GM20000 (cell line): ENCODE results near the gene REXO1.

Experiments used
- DNase-seq: peaks from one replicate; pipeline ENCODE4 v3.0.0; 2012; ENCODE audit warnings: low spot score
- TF ChIP-seq, protein P1 (sequence below): IDR thresholded peaks from 2 replicates; pipeline ENCODE4 v1.5.1; 2012; ENCODE audit warnings: mild to moderate bottlenecking, control low read depth; ENCODE audit errors: extremely low read depth, missing control alignments

The REXO1 gene

DNA sequence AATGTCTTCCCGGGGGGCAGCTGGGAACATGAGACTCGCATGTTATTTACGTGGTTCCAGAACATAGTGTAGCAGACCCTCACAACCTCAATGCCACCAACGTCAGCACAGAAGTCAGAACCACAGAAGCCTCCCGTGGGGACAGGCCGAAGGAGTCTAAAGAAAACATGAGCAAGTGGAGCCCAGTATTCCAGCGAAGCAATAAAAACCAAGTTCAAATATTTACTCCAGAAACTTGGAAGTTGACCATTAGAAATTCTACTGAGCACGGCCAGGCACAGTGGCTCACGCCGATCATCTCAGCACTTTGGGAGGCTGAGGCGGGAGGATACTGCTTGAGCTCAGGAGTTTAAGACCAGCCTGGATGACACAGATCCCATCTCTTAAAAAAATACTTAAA lies 18.3 kb downstream of the REXO1 start:
- TF ChIP-seq, protein P1, sequence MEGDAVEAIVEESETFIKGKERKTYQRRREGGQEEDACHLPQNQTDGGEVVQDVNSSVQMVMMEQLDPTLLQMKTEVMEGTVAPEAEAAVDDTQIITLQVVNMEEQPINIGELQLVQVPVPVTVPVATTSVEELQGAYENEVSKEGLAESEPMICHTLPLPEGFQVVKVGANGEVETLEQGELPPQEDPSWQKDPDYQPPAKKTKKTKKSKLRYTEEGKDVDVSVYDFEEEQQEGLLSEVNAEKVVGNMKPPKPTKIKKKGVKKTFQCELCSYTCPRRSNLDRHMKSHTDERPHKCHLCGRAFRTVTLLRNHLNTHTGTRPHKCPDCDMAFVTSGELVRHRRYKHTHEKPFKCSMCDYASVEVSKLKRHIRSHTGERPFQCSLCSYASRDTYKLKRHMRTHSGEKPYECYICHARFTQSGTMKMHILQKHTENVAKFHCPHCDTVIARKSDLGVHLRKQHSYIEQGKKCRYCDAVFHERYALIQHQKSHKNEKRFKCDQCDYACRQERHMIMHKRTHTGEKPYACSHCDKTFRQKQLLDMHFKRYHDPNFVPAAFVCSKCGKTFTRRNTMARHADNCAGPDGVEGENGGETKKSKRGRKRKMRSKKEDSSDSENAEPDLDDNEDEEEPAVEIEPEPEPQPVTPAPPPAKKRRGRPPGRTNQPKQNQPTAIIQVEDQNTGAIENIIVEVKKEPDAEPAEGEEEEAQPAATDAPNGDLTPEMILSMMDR = no peak
- no peak for DNase-seq

DNA sequence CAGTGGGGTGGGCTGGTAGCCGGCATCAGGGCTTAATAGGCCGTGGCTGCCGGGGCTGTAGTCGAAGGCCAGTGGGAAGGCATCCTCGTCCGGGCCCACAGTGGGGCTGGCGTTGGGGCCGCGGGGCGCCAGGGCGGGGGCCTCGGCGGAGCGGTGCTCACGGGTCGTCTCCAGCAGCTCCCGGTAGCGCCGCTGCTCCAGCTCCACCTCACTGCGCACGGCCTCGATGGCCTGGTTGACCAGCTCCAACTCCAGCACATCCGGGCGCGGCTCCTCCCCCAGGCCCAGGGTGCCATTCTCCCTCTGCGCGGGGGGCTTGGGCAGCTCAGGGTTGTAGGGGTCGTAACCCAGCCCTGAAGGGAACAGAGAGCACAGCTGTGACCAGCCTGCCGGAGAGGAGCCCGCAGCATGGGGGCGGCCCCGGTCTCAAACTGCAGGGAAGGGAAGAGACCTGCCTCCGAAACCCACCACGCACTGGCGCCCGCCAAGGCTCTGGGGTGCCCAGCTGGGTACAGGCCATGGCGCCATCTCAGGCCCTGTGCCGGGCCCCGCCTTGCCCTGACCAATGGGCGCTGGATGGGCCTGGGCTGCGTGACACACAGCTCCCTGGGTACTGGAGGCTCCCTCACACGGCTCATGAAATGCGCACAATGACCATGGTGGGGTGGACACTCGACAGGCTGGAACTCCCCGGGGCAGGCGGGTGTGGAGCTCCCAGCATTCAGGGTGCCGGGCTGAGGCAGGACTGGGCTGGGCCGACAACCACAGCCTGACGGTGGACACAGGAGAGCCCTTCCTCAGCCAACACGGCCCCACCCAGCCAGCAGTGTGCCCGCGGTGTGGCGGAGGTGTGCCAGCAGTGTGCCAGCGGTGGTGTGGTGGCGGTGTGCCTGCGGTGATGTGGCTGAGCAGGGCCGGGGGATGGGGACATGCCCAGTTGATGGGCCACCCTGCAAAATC lies 19.7 kb downstream of the REXO1 start:
- no peak for DNase-seq
- TF ChIP-seq, protein P1 = no peak

DNA sequence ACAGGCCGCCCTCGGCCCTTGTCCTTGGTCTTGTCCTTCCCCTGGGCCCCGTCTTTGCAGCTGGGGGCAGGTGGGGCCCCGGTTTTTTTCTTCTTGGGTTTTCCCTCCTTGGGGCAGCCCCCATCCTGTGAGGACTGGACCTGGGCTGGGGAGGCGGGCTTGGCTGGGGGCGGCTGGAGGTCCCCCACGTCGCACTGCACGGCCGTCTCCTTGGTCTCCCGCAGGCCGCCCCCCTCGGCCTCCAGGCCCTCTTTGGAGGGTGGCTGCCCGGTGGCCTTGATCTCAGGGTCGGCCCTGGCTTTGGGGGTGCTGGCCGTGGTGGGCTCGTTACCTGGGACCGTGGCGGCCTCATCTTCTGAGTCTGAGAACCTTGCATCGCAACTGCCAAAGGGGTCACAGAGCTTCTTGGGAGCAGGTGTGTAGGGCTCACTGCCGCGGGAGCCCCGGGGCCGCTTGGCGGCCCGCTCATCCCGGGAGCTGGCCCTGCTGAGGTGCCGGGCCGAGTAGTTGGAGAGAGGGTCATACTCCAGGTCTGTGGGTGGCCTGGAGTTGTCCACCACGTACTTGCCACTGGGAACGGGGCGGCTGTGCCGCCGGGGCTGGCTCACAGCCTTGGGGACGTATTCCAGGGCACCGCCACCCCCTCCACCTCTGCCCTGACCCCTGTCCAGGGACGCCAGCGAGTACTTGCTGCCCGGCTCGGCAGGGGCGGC lies 20.6 kb downstream of the REXO1 start:
- TF ChIP-seq, protein P1 = no peak
- no peak for DNase-seq

DNA sequence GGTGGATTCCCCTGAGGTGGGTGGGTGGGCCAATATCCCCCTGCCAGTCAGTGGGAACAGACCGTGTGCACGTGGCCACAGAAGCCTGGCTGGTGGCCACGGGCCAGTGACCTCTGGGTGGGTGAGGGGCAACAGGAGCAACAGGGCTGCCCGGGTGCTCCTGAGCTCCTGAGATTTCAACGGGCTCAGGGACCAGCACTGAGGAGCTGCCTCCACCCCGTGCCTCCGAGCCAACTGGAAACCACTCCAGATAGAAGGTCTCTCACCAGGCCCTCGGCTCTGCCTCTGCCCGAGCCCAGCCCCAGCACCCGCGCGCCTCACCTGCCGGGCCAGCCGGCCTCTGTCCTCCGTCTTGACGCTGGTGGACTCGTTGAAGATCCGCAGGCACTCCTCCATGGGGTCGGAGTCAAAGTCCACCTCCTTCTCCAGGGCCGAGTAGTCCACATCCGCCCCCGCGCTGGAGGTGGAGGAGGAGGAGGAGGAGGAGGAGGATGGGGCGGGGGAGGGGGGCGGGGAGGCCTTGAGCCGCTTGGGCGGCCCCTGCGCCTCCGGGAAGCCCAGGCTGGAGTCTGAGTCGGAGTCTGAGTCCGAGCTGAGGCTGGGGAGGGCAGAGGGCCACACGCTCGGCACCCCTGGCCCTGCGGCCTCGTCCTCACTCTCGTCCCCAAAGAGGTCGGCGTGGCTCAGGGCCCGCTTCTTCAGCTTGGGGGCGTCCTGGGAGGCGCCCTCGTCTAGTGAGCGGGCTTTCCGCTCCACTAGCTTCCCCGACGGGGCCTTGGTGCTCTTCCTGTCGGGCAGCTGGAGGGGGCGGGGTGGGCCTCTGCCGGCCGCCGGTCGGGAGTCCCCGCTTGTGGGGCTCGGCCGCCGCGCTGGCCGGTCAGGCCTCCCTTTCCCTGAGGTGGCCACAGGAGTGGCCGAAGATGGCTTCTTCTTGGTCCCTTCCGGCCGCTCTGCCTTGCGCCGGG lies 21.4 kb downstream of the REXO1 start:
- TF ChIP-seq, protein P1 = no peak
- DNase-seq = no peak

DNA sequence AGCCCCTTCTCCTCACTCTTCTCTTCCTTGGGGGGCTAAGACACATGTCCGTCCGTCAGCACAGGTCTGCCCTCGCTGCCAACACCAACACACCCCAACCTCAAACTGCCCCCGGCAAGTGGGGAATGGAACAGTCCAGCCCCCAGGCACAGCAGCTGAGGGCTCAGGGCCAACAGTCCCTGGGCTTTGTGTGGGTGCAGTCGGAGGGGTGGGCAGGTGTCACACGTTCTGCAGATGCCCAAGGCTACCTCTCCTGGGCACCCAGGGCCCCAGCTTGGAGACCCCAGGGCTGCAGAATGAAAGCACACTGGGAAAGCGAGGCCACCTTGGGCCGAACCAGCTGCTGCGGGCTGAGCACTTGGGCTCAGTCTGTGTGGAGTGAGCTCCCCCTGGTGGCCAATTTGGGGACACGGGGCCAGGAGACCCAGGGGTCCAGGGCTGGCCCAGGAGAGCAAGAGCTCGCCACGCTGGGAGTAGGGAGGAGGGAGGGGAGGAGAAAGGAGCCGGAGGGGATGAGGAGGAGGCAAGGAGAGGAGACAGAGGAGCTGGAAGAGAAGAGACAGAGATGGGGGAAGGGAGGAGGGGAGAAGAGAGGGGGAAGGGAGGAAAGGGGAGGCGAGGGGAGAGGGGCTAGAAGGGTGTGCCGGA lies 22.2 kb downstream of the REXO1 start:
- peak; percentile 96 for DNase-seq
- TF ChIP-seq, protein P1 = peak; percentile 95

DNA sequence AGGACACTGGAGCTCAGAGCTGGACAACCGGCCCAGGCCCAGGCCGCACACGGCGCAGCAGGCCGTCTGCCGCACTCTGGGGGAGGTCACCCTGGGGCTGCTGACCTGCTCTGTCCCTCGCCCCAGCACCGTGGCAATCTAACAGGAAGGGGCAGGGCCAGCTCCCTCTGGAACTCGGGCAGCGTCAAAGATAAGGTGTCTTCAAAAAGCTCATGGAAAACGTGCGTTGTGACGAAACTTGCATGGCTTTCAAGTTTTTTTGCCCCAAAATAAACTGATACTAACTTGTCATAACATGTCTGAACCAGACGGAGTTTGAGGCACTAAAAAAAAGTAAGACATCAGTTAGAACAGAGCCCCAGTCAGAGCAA lies 24.0 kb downstream of the REXO1 start:
- no peak for DNase-seq

More for the DNA sequence above, 24.0 kb downstream of the REXO1 start:
- TF ChIP-seq, protein P1 = no peak
